MM.1S (cell line): Measurements from ENCODE around the gene TMEM126B.

ENCODE experiments used
- EZH2 ChIP-seq: fragments of 300-600 bp; sonication (generic); optimal IDR thresholded peaks from 2 replicates; pipeline ENCODE3; 2017; ENCODE audit warnings: low read depth, mild to moderate bottlenecking, antibody characterized with exemption, low read length, mixed read lengths
- EZH2phosphoT487 ChIP-seq: fragments of 300-600 bp; sonication (generic); IDR thresholded peaks from 2 replicates; pipeline ENCODE4 v1.6.1; 2018; ENCODE audit warnings: antibody characterized with exemption, low read length

GRCh38 chr11:85627998-85628770 lies at the start of gene TMEM126B:
- TF ChIP-seq EZH2: no peak
- TF ChIP-seq EZH2phosphoT487: no peak
